CD4-positive, alpha-beta T cell treated with Interleukin-6 for 4 hours (primary cell): ENCODE measurements around the gene ANXA2R.
"Not testable (repeated sequence)": the region's sequence is repeated elsewhere in the genome, so short reads cannot be mapped to it uniquely, and the experiment has no call there.

Source experiments
- DNase-seq: peaks from one replicate; pipeline ENCODE4 v3.0.0-alpha.2; 2020; ENCODE audit warnings: mixed read lengths

The ANXA2R gene, protein sequence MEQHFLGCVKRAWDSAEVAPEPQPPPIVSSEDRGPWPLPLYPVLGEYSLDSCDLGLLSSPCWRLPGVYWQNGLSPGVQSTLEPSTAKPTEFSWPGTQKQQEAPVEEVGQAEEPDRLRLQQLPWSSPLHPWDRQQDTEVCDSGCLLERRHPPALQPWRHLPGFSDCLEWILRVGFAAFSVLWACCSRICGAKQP

DNA sequence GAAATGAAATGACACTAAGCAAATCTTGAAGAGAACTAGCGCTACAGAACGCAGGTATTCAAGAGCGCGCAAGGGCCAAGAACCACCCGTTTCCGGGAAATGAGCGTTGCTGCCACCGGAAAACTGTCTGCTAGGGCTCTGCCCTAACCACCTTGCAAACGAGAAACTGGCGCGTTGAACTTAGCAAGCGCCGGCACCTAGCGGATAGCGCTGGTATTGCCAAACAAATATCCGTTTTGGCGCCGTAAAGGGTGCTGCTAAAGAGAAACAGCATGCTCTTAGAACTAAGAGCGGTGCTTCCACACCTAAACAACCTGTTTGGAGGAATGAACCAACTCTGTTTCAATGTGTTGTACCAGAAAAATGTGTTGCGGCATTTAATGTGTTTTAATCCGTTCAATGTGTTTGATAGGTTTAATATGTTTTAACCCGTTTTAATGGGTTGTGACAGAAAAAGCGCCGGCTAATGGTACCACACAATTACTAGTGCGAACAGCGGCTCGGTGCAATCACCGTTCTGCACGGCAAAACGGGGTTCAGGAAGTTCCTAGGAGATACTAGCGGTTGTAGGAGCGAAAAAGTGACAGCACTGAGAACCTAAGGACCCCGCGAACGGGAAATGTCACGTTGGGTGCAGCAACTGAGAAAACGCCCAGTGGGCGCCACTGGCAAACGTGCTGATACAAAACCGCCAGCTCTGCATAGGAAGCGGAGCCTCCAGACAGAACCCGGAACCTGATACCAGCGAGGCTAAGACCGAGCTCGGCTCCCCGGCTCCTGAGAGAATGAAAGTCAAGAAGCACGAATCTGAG is at the start of gene ANXA2R:
Gene ANXA2R, minus strand, starts transcription at position 33 of the 812 bp plus-strand sequence. CDS start 273 bp downstream, outside the sequence.
- peak; percentile 94 for DNase-seq

GRCh38 chr5:43086118-43086908 is 46.2 kb upstream of the ANXA2R start:
- not testable (repeated sequence) for DNase-seq

DNA sequence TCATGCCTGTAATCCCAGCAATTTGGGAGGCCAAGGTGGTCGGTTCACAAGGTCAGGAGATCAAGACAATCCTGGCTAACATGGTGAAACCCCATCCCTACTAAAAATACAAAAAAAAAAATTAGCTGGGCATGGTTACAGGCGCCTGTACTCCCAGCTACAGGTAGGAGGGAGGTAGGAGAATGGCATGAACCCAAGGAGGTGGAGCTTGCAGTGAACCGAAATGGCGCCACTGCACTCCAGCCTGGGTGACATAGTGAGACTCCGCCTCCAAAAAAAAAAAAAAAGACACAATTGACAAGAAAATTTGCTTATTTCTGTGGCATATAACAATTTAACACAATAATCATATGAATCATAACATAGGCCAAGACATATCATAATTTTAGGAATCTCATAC is 45.3 kb upstream of the ANXA2R start:
- no peak for DNase-seq

- DNase-seq, result not testable (repeated sequence)
Measured at GRCh38 chr5:43084468-43084867, 44.3 kb upstream of the ANXA2R start.

GRCh38 chr5:43081345-43081744 is 41.2 kb upstream of the ANXA2R start:
- not testable (repeated sequence) for DNase-seq

DNA sequence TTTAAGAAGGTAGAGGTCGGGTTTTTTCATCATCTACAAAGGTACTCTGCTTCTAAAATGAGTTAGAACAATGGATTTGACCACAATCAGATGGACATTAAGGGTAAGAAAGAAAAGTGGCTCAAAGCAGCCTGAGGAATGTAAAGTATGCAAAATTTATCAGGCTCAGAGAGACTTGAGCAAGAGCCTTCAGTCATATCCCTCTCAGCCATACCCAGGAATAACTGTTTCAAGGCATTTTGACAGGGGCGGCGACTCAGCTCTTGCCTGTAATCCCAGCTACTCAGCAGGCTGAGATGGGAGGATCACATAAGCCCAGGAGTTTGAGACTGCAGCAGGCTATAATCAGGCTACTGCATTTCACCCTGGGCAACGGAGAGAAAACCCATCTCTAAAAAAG is 38.8 kb upstream of the ANXA2R start:
- DNase-seq, result no peak

DNA sequence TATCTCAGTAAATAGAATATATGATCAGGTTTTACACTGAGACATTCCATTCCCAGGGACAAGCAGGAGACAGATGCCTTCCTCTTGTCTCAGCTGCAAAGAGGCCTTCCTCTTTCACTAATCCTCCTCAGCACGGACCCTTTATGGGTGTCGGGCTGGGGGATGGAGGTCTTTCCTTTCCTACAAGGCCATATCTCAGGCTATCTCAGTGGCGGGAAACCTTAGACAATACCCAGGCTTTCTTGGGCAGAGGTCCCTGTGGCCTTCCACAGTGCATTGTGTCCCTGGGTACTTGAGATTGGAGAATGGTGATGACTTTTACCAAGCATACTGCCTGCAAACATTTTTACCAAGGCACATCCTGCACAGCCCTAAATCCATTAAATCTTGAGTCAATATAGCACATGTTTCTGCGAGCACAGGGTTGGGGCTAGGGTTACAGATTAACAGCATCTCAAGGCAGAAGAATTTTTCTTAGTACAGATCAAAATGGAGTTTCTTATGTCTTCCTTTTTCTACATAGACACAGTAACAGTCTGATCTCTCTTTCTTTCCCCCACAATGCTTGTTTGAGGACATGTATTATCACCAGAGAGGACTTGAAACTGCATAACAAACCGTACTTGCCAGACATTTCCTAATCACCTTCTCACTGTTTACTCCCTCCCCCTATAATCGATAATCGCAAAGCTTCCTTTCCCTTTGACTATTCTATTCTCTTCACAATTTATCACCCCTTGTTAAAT is 37.5 kb upstream of the ANXA2R start:
- not testable (repeated sequence) for DNase-seq

DNA sequence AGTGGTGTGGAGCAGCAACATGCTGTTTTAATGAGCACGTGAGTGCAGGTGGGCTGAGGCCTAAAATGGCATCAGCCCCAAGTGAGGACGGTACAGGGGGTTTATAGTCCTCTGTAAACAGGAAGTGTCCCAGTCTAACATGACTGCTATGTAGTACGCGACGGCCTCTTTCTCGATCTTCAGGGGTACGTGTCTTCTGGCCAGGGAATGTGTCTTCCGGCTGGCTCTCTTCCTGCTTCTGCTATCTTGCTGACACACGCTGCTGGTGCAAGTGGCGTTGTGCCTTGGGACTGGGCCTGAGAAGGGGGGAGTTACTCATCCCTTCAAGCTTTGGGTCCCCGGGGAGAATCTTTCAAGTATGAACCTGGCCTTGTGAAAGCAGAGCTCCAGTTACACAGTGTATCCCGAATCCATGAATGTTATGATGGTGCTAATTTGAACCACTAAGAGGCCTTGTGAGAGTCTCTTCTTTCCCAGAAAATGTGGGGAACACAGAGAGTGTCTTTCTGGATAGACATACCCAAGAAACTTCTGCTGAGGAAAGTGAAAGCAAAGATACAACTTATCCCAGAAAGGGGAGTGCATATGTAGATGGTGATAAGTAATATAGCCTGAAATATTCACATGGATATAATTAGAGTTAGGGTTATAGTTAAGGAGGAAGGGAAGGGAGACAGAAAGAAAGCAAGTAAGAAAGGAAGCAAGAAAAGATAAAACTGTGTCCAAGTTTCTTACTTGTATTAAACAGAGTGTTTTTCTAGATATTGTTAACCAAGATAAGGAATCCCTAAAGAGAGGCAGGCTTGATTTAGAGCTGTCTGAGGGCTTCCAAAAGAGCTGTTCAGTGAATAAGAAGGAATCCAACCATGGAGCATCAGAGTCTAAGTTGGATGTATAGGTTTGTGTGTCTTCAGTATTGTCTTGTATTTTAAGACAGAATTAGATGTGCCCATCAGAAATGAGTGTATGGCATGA is 35.5 kb upstream of the ANXA2R start:
- no peak for DNase-seq

DNA sequence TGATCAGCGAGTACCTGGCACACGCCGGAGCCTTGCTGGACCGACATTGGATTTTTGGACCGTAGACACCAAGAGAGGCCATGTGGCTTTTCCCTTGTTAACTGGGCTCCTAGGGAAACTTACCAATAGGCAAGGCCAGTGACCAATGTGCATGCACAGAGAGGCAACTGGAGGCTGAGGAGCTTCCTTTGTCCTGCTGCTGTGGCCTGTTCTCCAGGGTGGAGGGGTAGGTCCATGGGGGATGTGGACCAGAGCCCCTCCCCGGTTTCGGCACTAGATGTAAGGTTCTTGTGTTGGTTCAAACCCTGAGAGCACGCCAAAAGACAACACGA is 34.8 kb upstream of the ANXA2R start:
- no peak for DNase-seq

GRCh38 chr5:43073597-43074546 is 33.8 kb upstream of the ANXA2R start:
- peak; percentile 56 for DNase-seq

DNA sequence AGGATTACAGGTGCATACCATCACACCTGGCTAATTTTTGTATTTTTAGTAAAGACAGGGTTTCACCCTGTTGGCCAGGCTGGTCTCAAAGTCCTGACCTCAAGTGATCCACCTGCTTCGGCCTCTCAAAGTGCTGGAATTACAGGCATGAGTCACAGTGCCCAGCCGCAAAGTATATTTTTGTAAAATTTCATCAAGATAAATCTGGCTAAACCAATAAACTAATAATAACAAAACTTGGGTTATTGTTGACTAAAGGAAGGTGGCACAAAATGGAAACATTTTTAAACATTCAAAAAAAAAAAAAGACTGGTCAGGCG is 29.2 kb upstream of the ANXA2R start:
- DNase-seq, result not testable (repeated sequence)

- DNase-seq, result no peak
Measured at GRCh38 chr5:43068037-43068436, 27.9 kb upstream of the ANXA2R start.

- DNase-seq, result peak; percentile 90
Measured at GRCh38 chr5:43066799-43067741, 27.0 kb upstream of the ANXA2R start.

DNA sequence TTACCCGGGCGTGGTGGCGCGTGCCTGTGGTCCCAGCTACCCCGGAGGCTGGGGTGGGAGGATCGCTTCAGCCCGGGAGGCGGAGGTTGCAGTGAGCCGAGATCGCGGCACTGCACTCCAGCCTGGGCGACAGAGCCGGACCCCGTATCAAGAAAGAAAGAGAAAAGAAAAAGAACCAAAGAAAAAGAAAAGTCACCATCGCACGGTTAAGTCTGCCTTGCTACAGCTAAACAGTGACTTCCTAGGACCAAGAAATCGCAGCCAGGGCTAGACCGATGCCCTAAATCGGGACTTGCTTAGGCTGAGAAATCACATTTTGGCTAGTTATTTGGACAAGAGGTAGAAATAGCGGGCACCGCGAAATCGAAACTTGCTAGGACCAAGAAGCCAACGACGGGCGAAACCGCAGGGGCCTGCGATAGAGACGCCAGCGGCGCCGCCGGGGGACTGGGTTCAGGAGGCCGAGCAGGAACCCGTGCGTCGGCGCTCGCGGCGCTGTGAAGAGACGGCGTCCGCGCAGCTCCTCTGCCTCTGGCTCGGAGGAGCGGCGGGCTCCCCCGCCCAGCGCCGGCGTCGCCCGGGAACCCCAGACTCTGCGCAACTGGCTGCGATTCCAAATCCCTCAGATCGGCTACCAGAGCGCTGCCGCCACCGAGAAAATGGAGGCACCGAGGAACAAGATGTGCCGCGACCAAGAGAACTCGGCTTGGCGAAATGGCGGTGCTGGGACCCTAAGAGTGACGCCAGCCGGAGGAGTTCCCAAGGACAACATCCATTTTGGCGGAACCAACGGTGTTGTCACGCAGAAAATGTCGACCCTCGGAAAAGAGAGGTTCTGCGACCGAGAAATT is 26.1 kb upstream of the ANXA2R start:
- peak; percentile 83 for DNase-seq

- DNase-seq, result peak; percentile 38
Measured at GRCh38 chr5:43065387-43065947, 25.3 kb upstream of the ANXA2R start.

- no peak for DNase-seq
Measured at GRCh38 chr5:43063721-43064171, 23.6 kb upstream of the ANXA2R start.

DNA sequence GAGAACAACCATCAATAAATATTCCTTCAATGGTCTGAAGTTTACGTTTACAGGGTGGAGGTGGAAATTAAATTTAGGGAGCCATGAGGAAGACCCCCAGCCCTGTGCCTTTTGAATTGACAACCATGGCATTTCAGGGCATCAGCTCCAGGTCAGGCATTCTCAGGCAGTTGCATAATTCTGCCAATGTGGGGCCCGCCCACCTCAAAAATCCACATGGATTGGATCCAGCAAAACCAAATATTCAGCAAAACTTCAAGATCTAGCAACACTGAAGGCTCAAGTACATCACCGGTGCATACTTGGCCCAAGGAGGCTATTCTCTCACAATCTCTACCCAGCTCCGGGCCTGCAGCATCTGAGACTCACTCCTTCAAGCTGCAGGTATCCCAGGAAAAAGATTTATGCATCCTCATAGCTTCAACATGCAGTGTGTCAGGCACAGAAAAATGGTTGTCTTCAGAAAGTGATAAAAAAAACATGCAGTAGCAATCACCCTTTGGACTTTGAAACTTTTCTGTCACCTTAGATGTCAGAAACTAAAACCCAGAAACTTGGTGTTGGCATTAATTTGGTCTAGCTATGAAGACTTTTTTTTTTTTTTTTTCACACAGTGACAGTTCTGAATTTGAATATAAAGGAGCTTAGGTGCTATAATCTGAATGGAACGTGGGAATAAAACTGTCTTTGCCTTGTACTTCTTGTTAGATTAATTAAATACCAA is 21.4 kb upstream of the ANXA2R start:
- DNase-seq, result no peak
